ENCODE results near the gene LSR. TPM values are rescaled to one million over a fixed set of nuclear protein-coding genes. Genes with fewer than 3 reads are reported as not detected.

Gene LSR
- total RNA-seq, 4 donors from 2014 or later = 36.0 to 113 (median 79.4) TPM

DNA sequence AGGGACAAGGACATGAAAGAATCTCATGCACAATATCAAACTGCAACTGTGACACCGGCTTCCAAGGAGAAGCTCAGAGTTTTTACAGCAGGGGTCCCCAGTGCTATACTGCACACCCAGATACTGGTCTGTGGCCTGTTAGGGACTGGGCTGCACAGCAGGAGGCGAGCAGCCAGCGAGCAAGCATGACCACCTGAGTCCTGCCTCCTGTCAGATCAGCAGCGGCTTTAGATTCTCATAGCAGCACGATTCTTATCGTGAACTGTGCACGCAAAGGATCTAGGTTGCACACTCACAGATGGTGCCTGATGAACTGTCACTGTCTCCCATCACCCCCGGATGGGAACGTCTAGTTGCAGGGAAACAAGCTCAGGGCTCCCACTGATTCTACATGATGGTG lies 67.1 kb downstream of the LSR start:
- 64 to 80% methylated on average over 5 to 6 of the region's 9 CpGs for WGBS, 2 donors
- Histone ChIP-seq H3K27me3 (peaks cover 0 to 34% (median 0%) of the 10 kb centered on the region in 4 donors), H3K9me3 (no peaks in the 10 kb centered on the region), H3K27ac (no peak overlapping the region), H3K4me3 (no peak overlapping the region), H3K4me1 (peaks cover 2 to 22% (median 5%) of the 10 kb centered on the region in 3 donors), H3K36me3 (no peaks in the 10 kb centered on the region)
- DNase-seq = no peak
- no peak for TF ChIP-seq POLR2A (IDR thresholded peaks at IDR 0.05)
- no peak for TF ChIP-seq CTCF (IDR thresholded peaks at IDR 0.05)
- intact Hi-C loops (cut with DNase I) = no loop called here

DNA sequence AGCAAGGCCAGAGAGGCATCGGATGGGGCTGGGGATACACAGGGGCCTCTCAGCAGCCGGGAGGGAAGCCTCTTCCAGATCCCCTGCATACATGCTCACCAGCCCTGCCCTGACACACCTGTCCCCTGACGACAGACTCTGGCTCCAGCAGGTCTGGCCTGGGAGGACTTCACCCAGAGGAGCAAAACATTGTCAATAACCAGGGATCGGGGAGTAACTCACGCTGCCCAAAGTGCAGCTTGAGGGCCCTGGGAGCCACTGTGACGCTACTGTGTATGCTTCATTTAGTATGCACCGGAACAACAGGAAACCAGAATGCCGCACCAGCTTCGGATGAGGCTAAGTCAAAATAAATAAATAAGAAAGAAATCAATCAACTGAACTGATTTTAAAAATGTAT lies 67.8 kb downstream of the LSR start:
- Histone ChIP-seq H3K4me1 (peaks cover 2 to 22% (median 5%) of the 10 kb centered on the region in 3 donors), H3K27ac (no peak overlapping the region), H3K9me3 (no peaks in the 10 kb centered on the region), H3K4me3 (no peak overlapping the region), H3K27me3 (peaks cover 0 to 36% (median 0%) of the 10 kb centered on the region in 4 donors), H3K36me3 (no peaks in the 10 kb centered on the region)
- intact Hi-C loops (cut with DNase I) = no loop called here
- 66 to 81% methylated on average over 9 of the region's 9 CpGs for WGBS, 2 donors
- no peak for DNase-seq
- TF ChIP-seq POLR2A (IDR thresholded peaks at IDR 0.05) (no peak), CTCF (IDR thresholded peaks at IDR 0.05) (no peak)

Other genes starting within 250 kb of the LSR start
- gene GRAMD1A, start 248.7 kb upstream of the LSR start, total RNA-seq = 10 to 100 TPM in 2 of 4 donors, 1 to 10 TPM in 2; 4.6 to 23.3 (median 8.8) TPM
- gene SCN1B, start 218.5 kb upstream of the LSR start, total RNA-seq = 1 to 10 TPM in 2 of 4 donors, under 1 TPM in 1, not detected in 1; 0.26 to 5.9 (median 1.2) TPM
- gene HPN, start 207.3 kb upstream of the LSR start, total RNA-seq = under 1 TPM in 2 of 4 donors, not detected in 2; 0.19 to 0.47 TPM
- 100 to 1,000 TPM; 282 to 837 (median 489) TPM for gene FXYD3, start 133.2 kb upstream of the LSR start, total RNA-seq
- 1 to 10 TPM; 1.3 to 8.2 (median 1.6) TPM for gene LGI4, start 113.9 kb upstream of the LSR start, total RNA-seq
- gene FXYD1, start 110.2 kb upstream of the LSR start, total RNA-seq = 10 to 100 TPM in 2 of 4 donors, 1 to 10 TPM in 1, not detected in 1; 3.9 to 29.9 (median 10.1) TPM
- gene FXYD7, start 105.7 kb upstream of the LSR start, total RNA-seq = not detected
- 100 to 1,000 TPM in 1 of 4 donors, 10 to 100 TPM in 3; 39.3 to 146 (median 45.7) TPM for gene FXYD5, start 94.3 kb upstream of the LSR start, total RNA-seq
- not detected for gene FAM187B, start 20.3 kb upstream of the LSR start, total RNA-seq
- 10 to 100 TPM; 56.1 to 79.7 (median 59.0) TPM for gene USF2, start 20.0 kb downstream of the LSR start, total RNA-seq
- gene HAMP, start 33.5 kb downstream of the LSR start, total RNA-seq = not detected
- gene MAG, start 43.2 kb downstream of the LSR start, total RNA-seq = 1 to 10 TPM in 1 of 4 donors, not detected in 3; 2.3 TPM
- gene CD22, start 80.2 kb downstream of the LSR start, total RNA-seq = 1 to 10 TPM in 2 of 4 donors, under 1 TPM in 2; 0.11 to 6.1 (median 1.9) TPM
- not detected for gene FFAR1, start 98.9 kb downstream of the LSR start, total RNA-seq
- gene FFAR3, start 109.5 kb downstream of the LSR start, total RNA-seq = not detected
- gene GPR42, start 122.1 kb downstream of the LSR start, total RNA-seq = not detected
- gene FFAR2, start 199.3 kb downstream of the LSR start, total RNA-seq = 1 to 10 TPM in 1 of 4 donors, under 1 TPM in 2, not detected in 1; 0.49 to 2.5 (median 0.56) TPM
- gene KRTDAP, start 241.5 kb downstream of the LSR start, total RNA-seq = 100 to 1,000 TPM in 2 of 4 donors, 10 to 100 TPM in 1, 1 to 10 TPM in 1; 4.6 to 656 (median 111) TPM